Measurements from ENCODE around the gene SGK1. TPM values are rescaled to one million over a fixed set of nuclear protein-coding genes. Genes with fewer than 3 reads are reported as not detected.
"Not testable (repeated sequence)": the region's sequence is repeated elsewhere in the genome, so short reads cannot be mapped to it uniquely, and the experiment has no call there.

Gene SGK1
- total RNA-seq, 1 experiment from 2014 or later = 47.5 TPM

GRCh38 chr6:134328138-134328537 lies 10.2 kb upstream of the SGK1 start:
- DNase-seq (ENCODE audit: low spot score) = no peak

- DNase-seq (ENCODE audit: low spot score) = not testable (repeated sequence)
These were observed 8.3 kb upstream of the SGK1 start for GRCh38 chr6:134326192-134326591.

DNA sequence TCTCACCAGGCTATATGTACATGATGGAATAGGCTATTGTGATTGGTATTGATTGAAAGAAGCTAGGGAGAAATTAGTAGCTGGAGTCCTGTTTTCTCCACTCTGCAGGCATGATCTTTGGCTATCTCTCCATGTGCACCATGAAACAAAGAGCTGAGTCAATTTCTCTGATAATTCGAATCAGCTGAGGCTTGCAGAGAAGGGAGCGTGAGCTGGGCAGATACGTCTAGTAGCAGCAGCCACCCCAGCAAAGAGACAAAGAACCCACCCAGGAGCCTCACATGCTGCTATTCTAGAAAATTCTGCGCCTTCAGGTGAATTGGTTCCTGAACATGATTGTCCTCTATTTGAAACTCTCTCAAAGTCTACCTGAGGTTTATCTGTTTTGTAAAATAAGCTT lies 6.9 kb upstream of the SGK1 start:
- DNase-seq (ENCODE audit: low spot score) = no peak

GRCh38 chr6:134324141-134324540 lies 6.2 kb upstream of the SGK1 start:
- no peak for DNase-seq (ENCODE audit: low spot score)

- DNase-seq (ENCODE audit: low spot score) = no peak
These were observed 5.8 kb upstream of the SGK1 start for GRCh38 chr6:134323698-134324097.

DNA sequence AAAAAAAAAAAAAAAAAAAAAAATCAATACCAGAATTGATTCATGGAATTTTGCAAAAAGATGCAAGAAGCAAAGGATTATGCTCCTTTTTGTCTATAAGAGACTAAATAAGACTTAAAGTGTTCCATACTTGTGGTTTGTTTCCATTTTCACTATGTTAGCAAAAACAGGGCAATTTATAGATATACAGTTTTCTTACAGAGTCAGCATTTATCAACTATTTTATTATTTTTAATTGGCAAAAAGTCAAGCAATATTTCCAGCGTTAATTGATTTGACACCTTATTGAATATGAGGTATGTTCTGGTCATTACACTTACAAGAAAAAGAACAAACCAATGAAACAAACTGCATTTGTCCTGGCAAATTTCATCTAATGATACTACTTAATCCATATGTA lies 5.4 kb upstream of the SGK1 start:
- DNase-seq (ENCODE audit: low spot score) = no peak

DNA sequence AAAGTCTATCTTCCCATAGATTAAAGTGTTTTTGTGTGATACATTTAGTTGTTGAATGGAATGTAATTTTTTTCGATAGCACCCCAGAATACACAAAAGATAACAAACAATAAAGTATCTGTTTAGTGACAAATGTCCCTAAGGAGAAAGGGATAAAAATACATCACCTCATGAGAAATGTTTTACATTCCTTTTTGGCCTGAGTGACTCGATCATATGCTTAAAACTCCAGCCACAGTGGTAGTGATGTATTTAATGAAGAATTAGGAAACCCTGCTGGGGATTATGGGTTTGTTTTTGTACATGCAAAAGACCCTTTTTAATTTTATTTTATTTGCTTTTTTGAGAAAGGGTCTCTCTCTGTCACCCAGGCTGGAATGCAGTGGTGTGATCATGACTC lies 4.3 kb upstream of the SGK1 start:
- no peak for DNase-seq (ENCODE audit: low spot score)

DNA sequence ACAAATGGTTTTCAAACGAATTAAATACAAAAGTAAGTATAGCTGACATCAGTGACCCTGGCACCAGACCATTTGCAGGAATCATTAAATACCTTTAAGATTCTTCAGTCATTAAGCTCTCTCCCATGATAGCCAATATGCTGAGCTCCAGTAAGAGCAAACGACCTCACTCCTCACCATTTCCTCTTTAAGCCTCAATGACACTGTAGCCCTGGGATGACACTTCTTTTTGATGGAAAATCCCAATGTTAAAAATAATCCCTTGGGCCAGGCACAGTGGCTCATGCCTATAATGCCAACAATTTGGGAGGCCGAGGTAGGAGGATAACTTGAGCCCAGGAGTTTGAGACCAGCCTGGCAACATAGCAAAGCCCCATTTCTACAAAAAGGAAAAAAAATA lies 3.3 kb upstream of the SGK1 start:
- no peak for DNase-seq (ENCODE audit: low spot score)

GRCh38 chr6:134319686-134320085 lies 1.8 kb upstream of the SGK1 start:
- DNase-seq (ENCODE audit: low spot score) = not testable (repeated sequence)

DNA sequence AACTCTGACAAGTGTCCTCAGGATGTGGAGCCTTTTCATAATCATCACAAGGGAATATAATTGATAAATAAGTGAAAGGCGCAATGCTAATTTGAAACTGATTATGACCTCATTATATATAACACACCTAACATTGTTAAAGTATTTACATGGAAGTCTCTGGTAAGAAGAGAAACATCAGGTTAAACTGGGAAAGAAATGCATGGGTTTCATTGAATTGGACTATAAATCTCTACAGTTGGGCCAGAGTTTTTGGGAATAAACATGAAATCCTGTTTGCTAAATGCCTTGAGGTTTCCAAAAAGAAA lies 1.0 kb upstream of the SGK1 start:
- no peak for DNase-seq (ENCODE audit: low spot score)

DNA sequence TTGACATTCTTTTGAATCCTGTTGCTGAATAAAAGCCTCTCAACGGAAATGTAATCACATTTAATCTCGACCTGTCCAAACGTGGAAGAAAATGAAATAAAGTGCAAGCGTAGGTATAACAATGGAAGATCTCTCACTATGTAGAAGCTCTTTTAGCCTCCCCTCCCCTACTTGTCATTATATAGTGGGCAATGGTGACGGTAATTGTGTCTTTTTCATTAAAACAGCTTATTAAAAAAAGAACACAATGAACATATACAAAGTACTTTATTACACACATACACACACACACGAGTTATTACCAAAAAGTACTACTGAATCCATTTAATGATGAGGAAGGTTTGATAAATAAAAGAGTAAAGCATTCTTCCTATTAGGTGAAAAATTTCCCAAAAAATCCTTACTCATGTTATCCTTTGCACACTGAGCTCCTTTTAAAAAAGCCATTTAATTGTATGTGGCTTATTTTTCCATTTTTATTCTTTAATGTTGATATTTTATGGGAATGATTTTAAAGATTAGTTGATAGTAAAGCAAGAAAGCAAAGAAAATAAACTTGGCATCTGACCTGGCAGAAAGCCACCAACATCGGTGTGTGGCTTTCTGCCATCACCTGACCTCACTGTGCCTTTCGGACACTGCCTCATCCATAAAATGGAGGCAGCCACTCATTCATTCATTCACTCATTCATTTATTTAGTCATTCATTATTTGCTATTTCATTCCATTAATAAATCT lies 493 bp upstream of the SGK1 start:
- DNase-seq (ENCODE audit: low spot score) = no peak

DNA sequence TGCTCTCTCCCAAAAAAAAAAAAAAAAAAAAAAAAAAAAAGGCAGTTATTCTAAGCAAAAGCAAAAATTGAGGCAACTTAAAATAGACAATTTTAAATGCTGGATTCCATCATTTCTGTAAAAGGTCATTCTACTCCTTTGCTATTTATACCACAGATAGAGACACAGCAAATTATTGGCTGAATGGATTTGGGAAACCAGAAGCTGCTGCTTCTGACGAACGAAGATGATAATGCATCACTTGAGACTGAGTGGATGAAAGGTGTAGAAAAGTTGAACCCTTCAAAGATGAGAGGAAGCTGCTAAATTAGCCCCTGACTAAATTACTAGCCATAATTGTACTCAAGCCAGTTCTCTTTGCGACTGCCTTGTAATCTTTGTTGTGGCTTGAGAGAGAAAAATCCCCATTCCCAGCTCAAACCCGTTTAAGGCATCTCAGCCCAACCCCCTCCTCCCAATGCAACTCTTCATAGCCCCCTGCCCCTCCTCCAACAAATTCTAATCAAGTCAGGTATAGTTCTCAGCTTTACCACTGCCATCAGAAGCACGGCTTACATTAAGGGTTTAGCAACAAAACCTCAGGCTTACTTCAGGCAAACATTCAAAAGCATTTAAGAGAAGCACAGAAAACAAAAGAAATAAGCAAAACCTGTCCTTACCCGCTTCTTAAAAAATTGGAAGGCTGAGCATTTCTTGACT lies 1.0 kb downstream of the SGK1 start:
- DNase-seq (ENCODE audit: low spot score) = no peak

- no peak for DNase-seq (ENCODE audit: low spot score)
These were observed 1.9 kb downstream of the SGK1 start for GRCh38 chr6:134315974-134316441.

GRCh38 chr6:134315189-134315588 lies 2.7 kb downstream of the SGK1 start:
- DNase-seq (ENCODE audit: low spot score) = no peak

DNA sequence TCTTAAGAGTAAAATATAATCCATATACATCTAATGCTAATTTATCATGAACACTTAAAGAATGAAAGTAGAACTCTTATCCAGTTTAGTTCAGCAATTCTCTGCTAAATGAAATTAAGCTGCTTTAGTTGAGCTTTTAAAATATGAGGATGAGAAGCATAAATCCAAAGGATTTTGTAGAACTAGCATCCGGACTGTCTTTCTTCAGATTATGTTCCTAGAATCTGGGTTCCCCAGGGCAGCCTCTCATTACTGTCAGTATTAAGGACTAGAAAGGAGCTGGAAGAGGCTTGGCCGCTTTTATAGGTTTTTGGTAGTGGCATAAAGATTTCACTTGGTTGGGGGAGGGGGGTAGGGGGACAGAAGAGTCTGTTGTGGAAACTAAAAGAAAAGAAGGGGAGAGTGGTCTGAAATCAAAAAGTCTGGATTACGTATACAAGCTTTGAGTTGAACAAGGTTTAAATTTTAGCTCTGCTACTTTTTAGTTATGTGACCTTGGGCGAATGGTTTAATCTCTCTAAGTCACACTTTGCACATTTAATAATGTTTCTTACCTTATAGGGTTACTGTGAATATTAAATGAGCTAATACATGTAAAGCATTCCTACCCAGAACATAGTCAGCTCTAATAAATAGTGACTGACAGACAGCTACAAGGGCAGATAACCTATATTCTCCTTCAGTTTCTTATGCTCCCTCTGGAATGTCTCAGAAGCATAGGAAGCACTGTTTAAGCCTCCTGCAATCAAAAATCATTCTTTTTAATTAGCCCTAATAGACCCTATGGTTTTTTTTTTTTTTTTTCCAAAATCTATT lies 3.7 kb downstream of the SGK1 start:
- DNase-seq (ENCODE audit: low spot score) = no peak

DNA sequence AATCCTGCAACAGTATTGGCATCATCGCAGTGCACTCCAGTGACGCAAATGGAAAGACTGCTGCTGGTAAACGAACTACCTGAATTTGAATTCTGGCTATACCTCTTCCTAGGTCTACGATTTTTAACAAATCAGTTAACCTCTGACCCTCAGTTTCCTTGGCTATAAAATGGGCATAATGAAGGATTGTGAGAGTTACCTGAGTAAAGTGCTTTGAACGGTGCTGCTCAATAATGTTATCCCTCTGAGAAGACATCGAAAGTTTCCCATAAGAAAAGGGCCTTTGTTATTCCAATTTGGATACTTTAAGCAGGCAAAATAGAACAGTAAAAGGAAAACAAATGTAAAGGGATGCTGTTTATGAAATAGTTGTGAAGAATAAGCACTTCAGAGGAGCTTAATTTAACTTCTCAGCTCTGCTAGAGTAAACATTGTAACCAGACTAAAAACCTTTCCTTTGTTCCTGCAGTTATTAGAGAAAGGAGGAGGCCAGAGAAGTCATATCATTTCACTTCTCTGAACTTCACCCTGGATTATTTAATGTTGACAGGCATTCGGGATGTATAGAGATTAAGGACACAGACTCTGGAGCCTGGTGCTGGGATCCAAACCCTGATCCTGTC lies 5.8 kb downstream of the SGK1 start:
- DNase-seq (ENCODE audit: low spot score) = no peak

DNA sequence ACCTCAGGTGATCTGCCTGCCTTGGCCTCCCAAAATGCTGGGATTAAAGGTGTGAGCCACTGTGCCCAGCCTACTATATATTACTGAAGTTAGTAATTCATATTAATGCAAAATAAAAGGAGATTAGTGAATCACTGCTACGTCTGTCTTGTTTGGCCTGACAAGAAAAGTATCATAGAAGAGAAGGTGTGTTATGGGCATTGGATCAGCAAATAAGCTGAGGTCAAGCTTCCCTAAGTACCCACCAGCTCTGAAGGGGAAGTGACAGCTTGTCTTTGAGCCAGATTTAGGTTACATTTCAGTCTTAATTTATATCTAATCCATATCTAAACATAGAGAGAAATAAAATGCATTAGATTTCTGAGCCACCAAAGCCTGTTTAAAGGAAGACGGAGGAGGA lies 7.1 kb downstream of the SGK1 start:
- DNase-seq (ENCODE audit: low spot score) = no peak

- DNase-seq (ENCODE audit: low spot score) = no peak
These were observed 7.8 kb downstream of the SGK1 start for GRCh38 chr6:134309983-134310605.

DNA sequence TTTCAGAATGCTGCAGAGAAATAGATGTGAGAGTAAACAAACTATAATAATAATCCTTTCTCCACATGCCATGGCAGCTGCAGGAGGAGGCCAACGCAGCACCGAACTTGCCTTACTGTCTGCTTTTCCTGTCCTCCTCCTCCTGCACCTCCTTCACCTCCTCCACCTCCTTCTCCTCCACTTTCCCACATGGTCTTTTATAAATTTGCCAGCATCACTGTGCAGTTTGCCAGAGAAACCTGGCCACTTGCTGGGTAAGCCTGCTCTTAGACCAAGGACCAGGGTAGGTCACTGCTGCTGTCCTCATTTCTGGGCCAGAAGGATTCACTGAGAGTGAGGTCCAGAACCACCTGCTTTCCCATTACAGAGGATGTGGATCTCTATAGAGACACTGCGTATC lies 8.7 kb downstream of the SGK1 start:
- DNase-seq (ENCODE audit: low spot score) = no peak

- no peak for DNase-seq (ENCODE audit: low spot score)
These were observed 9.1 kb downstream of the SGK1 start for GRCh38 chr6:134308800-134309199.

DNA sequence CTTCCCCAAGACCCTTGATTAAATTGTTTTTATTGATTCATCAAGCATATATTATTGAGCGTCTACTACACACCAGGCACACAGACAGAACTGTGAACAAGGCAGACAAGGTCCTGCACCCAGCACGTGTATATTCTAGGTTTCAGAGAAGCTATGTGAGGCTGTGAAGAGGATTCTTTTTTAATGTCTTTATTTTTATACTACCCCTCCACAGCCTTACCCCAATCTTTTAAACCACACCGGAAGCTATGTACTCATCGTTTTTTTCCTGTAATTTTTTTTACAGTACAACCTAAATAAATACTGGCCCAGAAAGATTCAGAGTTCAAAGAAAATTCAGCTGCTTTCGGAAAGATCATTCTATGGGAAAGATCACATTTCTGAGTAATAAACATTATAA lies 10.0 kb downstream of the SGK1 start:
- DNase-seq (ENCODE audit: low spot score) = no peak

GRCh38 chr6:134307075-134307474 lies 10.8 kb downstream of the SGK1 start:
- no peak for DNase-seq (ENCODE audit: low spot score)

All from H4 (cell line).